ENCODE results near the gene ELOVL7.

DNA sequence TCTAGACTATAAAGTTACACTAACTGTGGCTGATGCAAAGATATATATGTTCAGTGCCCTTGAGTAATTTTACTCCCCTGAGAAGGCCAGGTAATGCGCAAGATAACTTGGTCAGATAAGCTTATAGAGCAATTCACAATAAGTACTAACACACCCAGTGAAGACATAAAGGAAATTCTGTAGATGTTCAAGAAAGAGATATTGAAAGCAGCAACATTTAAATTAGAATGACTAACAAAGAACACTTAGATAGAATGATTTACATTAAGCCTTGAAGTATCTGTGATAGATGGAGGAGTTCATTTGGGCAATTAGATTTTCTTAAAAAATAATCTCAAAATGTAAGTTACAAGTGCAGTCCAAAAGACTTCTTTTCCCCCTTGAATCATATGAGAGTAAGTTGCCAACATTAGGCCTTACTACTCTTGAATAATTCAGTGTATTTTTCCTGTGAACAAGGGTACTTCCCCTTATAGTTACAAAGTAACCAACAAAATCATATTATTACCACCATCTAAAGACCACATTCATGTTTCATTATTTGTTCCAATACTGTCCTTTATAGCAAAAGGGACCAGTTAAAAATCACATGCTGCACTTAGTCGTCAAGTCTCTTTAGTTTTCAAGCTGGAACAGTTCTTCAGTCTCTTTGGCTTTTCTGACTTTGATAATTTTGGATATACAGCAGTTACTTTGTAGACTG, 44.4 kb upstream of the ELOVL7 start:
- TF ChIP-seq POLR2A (IDR thresholded peaks at IDR 0.05; ENCODE audit: borderline replicate concordance, extremely low read depth, insufficient read depth, insufficient read length) (no peak), SIN3A (IDR thresholded peaks at IDR 0.05; ENCODE audit: low read depth) (no peak)
